ENCODE measurements around the gene RXYLT1. TPM values are rescaled to one million over a fixed set of nuclear protein-coding genes. Genes with fewer than 3 reads are reported as not detected.

RXYLT1 gene
- total and polyA plus RNA-seq, 2 donors (not counting 1 experiment from before 2014, with no cell fraction given) = 13.2 to 19.6 TPM

DNA sequence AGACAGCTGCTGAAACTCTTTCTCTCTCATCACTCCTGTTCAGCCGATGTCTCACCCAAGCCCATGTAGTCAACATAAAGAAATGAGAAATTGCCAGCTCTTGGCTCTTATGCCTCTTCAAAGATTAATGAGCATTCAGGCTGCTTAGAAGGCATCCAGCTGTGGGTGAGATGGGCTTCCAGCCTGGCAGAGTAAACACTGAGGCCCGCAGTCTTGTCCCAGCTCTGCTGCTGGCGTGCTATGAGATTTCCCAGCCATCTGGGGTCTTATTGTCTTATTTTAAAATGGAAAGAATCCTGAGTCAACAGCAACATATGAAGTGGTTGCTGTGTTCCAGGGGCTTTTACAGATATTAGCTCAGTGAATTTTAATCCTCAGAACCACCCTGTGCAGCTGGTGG, 12.6 kb downstream of the RXYLT1 start:
- H3K4me3 ChIP-seq (replicated peaks in 1 of 4; ENCODE audit: control extremely low read depth in 1 of 4, insufficient read depth in 1 of 4, low read depth in 3 of 4, low read length in 4 of 4) = no peak overlapping the region
- H4K20me1 ChIP-seq (ENCODE audit: control insufficient read depth, extremely low read depth, insufficient read depth, low read length) = no peaks in the 10 kb centered on the region
- no peak for DNase-seq (ENCODE audit: low read depth in 2 of 2)
- H3K36me3 ChIP-seq (ENCODE audit: control insufficient read depth, insufficient read depth, low read length) = peaks cover 2% of the 10 kb centered on the region
- no peak overlapping the region for H3K4me2 ChIP-seq (ENCODE audit: extremely low read depth, insufficient read depth, low read length)
- no peaks in the 10 kb centered on the region for H3K4me1 ChIP-seq (ENCODE audit: control insufficient read depth, extremely low read depth, insufficient read depth, low read length)
- H2AFZ ChIP-seq (ENCODE audit: low read length) = no peak overlapping the region
- H3K27me3 ChIP-seq (ENCODE audit: control insufficient read depth, insufficient read depth, low read length) = no peaks in the 10 kb centered on the region
- H3K9me3 ChIP-seq (ENCODE audit: control insufficient read depth, insufficient read depth, low read depth, low read length) = no peaks in the 10 kb centered on the region
- TF ChIP-seq, protein P1, sequence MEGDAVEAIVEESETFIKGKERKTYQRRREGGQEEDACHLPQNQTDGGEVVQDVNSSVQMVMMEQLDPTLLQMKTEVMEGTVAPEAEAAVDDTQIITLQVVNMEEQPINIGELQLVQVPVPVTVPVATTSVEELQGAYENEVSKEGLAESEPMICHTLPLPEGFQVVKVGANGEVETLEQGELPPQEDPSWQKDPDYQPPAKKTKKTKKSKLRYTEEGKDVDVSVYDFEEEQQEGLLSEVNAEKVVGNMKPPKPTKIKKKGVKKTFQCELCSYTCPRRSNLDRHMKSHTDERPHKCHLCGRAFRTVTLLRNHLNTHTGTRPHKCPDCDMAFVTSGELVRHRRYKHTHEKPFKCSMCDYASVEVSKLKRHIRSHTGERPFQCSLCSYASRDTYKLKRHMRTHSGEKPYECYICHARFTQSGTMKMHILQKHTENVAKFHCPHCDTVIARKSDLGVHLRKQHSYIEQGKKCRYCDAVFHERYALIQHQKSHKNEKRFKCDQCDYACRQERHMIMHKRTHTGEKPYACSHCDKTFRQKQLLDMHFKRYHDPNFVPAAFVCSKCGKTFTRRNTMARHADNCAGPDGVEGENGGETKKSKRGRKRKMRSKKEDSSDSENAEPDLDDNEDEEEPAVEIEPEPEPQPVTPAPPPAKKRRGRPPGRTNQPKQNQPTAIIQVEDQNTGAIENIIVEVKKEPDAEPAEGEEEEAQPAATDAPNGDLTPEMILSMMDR (conservative IDR thresholded peaks at IDR 0.05 in 1 of 2, IDR thresholded peaks at IDR 0.05 in 1 of 2; ENCODE audit: low read depth in 1 of 2, low read length in 2 of 2) = no peak
- TF ChIP-seq EZH2 (IDR thresholded peaks at IDR 0.05; ENCODE audit: low read length, missing control alignments) = no peak
- H3K9ac ChIP-seq (ENCODE audit: insufficient read depth, low read length) = no peak overlapping the region
- no peak overlapping the region for H3K27ac ChIP-seq (ENCODE audit: insufficient read depth, low read length)
- H3K79me2 ChIP-seq (ENCODE audit: control insufficient read depth, insufficient read depth, low read length) = no peaks in the 10 kb centered on the region

DNA sequence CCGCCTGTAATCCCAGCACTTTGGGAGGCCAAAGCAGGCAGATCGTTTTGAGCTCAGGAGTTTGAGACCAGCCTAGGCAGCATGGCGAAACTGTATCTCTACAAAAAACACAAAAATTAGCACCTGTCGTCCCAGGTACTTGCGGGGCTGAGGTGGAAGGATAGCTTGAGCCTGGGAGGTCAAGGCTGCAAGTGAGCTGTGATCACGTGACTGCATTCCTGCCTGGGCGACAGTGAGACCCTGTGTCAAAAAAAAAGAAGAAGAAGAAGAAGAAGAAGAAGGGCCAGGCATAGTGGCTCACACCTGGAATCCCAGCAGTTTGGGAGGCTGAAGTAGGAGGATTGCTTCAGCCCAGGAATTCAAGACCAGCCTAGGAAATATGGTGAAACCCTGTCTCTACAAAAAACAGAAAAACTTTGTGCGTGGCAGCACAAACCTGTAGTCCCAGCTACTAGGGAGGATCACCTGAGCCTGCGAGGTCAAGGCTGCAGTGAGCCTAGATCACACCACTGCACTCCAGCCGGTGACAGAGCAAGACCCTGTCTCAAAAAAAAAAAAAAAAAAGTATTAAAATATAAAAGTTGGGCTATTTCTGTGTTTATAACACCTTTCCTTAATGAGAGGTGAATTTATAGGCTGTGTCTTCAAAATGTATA, 15.5 kb downstream of the RXYLT1 start:
- no peaks in the 10 kb centered on the region for H4K20me1 ChIP-seq (ENCODE audit: control insufficient read depth, extremely low read depth, insufficient read depth, low read length)
- no peak overlapping the region for H3K4me2 ChIP-seq (ENCODE audit: extremely low read depth, insufficient read depth, low read length)
- no peaks in the 10 kb centered on the region for H3K4me1 ChIP-seq (ENCODE audit: control insufficient read depth, extremely low read depth, insufficient read depth, low read length)
- H3K9me3 ChIP-seq (ENCODE audit: control insufficient read depth, insufficient read depth, low read depth, low read length) = no peaks in the 10 kb centered on the region
- H3K9ac ChIP-seq (ENCODE audit: insufficient read depth, low read length) = no peak overlapping the region
- TF ChIP-seq, protein P1 (conservative IDR thresholded peaks at IDR 0.05 in 1 of 2, IDR thresholded peaks at IDR 0.05 in 1 of 2; ENCODE audit: low read depth in 1 of 2, low read length in 2 of 2) = no peak
- TF ChIP-seq EZH2 (IDR thresholded peaks at IDR 0.05; ENCODE audit: low read length, missing control alignments) = no peak
- H3K36me3 ChIP-seq (ENCODE audit: control insufficient read depth, insufficient read depth, low read length) = no peaks in the 10 kb centered on the region
- no peaks in the 10 kb centered on the region for H3K27me3 ChIP-seq (ENCODE audit: control insufficient read depth, insufficient read depth, low read length)
- H2AFZ ChIP-seq (ENCODE audit: low read length) = no peak overlapping the region
- no peak overlapping the region for H3K4me3 ChIP-seq (replicated peaks in 1 of 4; ENCODE audit: control extremely low read depth in 1 of 4, insufficient read depth in 1 of 4, low read depth in 3 of 4, low read length in 4 of 4)
- no peaks in the 10 kb centered on the region for H3K79me2 ChIP-seq (ENCODE audit: control insufficient read depth, insufficient read depth, low read length)
- no peak for DNase-seq (ENCODE audit: low read depth in 2 of 2)
- H3K27ac ChIP-seq (ENCODE audit: insufficient read depth, low read length) = no peak overlapping the region

DNA sequence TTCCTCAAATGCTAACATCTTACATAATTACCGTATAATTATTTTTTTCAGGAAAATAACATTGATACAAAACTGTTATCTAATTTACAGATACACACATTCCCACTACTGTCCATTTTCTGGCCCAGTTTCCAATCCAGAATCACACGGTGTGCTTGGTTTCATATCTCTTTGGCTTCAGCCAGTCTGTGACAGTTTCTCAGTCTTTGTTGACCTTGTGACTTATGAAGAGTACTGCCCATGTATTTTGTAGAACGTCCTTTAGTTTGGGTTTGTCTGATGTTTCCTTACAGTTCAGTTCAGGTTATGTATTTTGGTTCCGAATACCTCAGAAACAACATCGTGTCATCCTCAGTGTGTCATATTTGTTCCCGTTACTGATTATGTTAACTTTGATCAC, 16.2 kb downstream of the RXYLT1 start:
- no peaks in the 10 kb centered on the region for H4K20me1 ChIP-seq (ENCODE audit: control insufficient read depth, extremely low read depth, insufficient read depth, low read length)
- no peak overlapping the region for H2AFZ ChIP-seq (ENCODE audit: low read length)
- no peaks in the 10 kb centered on the region for H3K79me2 ChIP-seq (ENCODE audit: control insufficient read depth, insufficient read depth, low read length)
- DNase-seq (ENCODE audit: low read depth in 2 of 2) = no peak
- TF ChIP-seq EZH2 (IDR thresholded peaks at IDR 0.05; ENCODE audit: low read length, missing control alignments) = no peak
- TF ChIP-seq, protein P1 (conservative IDR thresholded peaks at IDR 0.05 in 1 of 2, IDR thresholded peaks at IDR 0.05 in 1 of 2; ENCODE audit: low read depth in 1 of 2, low read length in 2 of 2) = no peak
- no peak overlapping the region for H3K9ac ChIP-seq (ENCODE audit: insufficient read depth, low read length)
- H3K4me3 ChIP-seq (replicated peaks in 1 of 4; ENCODE audit: control extremely low read depth in 1 of 4, insufficient read depth in 1 of 4, low read depth in 3 of 4, low read length in 4 of 4) = no peak overlapping the region
- no peak overlapping the region for H3K4me2 ChIP-seq (ENCODE audit: extremely low read depth, insufficient read depth, low read length)
- no peaks in the 10 kb centered on the region for H3K4me1 ChIP-seq (ENCODE audit: control insufficient read depth, extremely low read depth, insufficient read depth, low read length)
- no peaks in the 10 kb centered on the region for H3K27me3 ChIP-seq (ENCODE audit: control insufficient read depth, insufficient read depth, low read length)
- H3K27ac ChIP-seq (ENCODE audit: insufficient read depth, low read length) = no peak overlapping the region
- no peaks in the 10 kb centered on the region for H3K9me3 ChIP-seq (ENCODE audit: control insufficient read depth, insufficient read depth, low read depth, low read length)
- H3K36me3 ChIP-seq (ENCODE audit: control insufficient read depth, insufficient read depth, low read length) = no peaks in the 10 kb centered on the region

Data from fibroblast of lung (primary cell).